HG02938 (cell line): ENCODE results near the gene TMEM179B.
"Not testable (repeated sequence)": the region's sequence is repeated elsewhere in the genome, so short reads cannot be mapped to it uniquely, and the experiment has no call there.

Source experiments
- ATAC-seq: cut with Tn5 transposase; IDR thresholded peaks from one replicate; pipeline ENCODE4 v1.9.1; 2021; ENCODE audit warnings: mild to moderate bottlenecking, moderate library complexity; ENCODE audit not compliant: unreplicated experiment

The TMEM179B gene, protein sequence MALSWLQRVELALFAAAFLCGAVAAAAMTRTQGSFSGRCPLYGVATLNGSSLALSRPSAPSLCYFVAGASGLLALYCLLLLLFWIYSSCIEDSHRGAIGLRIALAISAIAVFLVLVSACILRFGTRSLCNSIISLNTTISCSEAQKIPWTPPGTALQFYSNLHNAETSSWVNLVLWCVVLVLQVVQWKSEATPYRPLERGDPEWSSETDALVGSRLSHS

DNA sequence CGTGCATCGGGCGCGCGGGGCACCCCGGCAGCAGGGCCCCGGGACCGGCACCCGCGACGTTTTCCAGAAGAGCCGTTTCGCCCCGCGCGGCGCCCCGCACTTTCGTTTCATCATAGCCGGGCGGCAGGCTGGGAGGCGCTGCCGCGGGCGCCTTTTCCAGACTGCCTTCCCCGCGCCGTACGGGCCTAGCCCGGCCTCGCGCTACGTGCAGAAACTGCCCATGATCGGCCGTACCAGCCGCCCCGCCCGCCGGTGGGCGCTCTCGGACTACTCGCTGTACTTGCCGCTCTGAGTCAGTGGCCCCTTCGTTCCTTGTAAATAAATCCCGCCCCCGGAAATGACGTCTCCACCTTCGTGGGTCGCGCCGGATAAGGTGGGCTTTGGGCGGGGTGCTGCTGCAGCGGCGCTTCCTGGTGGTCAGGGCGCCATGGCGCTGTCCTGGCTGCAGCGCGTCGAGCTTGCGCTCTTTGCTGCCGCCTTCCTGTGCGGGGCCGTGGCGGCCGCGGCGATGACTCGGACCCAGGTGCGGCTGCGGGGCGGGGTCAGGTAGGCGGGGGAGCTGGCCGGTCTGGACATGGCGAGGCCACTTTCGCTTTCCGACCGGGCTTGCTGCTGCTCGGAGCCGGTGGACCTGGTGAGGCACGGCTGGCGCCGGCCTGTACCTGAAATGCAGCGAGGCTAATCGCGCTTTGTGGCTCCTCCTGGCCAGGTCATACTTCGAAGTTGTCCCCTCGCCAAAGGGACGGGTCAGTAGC lies at the start of gene TMEM179B:
Gene TMEM179B, plus strand, starts transcription at position 398 of the 755 bp plus-strand sequence. Its CDS starts 30 bp downstream, at position 428.
- peak; percentile 66 for ATAC-seq

DNA sequence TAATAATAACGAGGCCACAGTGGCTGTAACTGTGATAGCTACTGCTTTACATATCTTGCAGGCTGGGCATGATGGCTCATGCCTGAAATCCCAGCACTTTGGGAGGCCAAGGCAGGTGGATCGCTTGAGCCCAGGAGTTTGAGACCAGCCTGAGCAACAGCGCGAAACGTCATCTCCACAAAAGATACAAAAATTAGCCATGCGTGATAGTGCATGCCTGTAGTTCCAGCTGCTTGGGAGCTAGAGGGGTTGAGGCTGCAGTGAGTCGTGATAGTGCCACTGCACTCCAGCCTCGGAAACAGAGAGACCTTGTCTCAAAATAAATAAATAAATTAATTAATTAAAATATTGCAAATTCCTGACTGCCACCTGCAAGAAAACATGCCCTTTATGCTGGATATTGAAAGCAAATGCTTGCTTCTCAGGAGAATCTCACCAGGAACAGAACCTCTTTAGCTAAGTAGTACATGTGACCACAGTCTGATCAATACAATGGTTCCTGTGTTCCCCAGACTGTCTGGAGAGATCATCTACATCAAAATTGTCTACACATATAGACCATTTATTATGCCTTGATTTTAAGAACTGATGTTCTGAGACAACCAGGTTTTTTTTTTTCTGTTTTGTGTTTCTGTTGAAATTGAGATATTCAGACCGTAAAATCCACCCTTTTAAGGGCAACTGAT lies 39.6 kb upstream of the TMEM179B start:
- no peak for ATAC-seq

DNA sequence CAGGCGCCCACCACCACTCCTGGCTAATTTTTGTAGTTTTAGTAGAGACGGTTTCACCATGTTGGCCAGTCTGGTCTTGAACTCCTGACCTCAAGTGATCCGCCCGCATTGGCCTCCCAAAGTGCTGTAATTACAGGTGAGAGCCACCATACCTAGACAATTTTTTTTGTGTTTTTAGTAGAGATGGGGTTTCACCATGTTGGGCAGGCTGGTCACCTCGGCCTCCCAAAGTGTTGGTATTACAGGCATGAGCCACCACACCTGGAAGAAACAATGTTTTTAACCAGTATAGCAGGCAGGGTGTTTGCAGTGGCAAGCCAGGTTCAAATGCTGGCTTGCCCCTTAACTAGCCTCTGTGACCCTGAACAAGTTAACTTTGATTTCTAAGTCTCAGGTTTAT lies 37.3 kb upstream of the TMEM179B start:
- ATAC-seq, result not testable (repeated sequence)

DNA sequence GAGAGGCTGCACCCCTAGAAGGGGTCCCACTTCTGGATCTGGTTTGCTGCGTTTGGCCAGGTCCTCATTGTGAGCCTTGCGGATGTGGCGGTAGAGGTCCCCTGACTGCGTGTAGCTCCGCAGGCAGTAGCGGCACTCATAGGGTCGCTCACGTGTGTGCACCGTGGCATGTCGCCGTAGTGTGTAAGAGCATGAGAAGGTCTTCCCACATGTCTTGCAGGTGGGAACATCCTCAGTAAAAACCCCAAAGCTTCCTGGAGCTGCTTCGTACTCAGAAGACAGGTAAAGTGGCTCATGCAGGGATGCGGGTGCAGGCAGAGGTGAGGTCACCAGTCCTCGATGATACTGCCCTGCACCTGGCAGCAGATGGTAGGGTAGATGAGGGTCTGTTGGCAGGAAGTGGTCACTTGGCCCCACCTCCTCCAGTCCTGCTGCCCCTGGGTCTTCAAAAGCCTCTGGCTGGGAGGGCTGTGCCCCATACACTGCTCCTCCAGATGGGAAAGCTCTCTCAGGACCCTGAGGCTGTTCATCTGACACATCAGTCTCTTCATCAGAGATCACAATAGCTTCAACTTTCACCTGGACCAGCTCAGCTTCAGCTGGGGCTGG lies 34.9 kb upstream of the TMEM179B start:
- ATAC-seq, result no peak

DNA sequence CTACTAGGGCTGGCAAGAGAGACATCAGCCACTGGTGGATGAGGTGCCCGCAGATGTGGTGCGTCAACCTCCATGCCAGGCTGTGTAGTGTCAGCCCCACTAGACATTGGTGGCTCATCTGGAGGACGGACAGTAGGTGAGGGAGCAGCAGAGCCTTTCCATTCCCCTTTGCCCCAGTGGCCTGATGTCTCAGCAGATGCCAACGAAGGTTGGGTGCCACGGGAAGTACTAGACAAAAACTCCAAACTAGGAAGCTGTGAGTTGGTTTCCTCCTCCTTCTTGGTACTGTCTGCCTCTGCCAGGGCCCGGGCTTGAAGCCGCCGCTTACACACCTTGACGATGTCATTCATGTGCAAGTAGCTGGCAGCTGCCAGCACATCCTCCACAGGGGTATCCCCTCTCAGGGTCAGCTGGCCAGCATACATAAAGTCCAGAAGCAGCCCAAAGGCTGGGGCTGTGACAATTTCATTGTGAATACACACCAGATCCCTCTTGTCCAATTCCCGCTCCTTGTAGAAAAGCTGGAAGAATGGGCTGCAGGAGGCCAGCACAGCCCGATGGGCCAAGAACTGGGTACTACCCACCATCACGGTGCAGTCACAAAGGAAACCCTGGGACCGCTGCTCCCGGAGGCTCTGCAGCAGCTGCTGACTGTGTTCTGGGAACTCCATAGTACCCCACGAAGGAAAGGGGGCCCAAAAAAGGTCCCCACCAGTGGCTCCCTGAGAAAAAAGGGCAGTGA lies 34.0 kb upstream of the TMEM179B start:
- ATAC-seq, result no peak

DNA sequence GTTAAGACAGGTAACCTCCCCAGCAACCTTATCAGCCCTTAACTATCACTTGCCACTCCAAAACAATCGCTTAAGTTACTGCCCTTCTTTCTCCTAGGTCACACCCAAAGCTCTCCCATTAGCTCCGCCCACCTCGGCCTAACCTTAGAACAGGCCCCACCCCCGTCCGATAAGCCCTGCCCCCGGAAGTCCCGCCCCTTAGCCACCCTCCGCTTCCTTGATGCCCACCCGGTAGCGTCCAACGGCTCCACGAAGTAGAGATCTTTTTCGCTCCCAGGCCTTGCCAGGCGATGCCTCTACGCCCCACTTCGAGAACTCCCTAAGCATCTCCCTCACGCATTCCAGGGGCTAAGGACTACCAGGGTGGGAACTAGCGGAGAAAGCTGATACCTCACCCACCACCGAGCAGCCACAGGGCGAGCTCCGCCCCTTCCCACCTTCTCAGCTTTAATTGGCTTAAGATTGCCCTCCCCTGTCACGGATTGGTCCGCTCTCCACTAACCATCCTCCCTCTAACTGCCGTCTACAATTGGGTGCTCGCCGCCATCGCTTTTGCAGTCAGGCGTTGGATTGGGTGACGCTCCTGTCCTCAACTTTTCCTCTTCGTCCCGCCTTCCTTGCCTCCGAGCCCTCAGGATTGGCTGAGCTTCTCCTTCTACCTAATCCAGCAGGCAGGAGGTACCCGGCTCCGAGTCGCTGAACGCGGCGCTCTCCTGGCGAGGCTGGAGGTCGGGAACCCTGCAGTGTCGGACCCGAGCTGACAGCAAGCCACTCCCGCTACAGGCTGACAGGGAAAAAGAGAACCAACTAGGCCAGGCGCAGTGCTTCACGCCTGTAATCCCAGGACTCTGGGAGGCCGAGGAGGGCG lies 33.2 kb upstream of the TMEM179B start, which contains the start of gene ZBTB3:
Gene ZBTB3, minus strand, starts transcription at position 425 of the 868 bp plus-strand sequence. CDS start 496 bp downstream, outside the sequence.
- ATAC-seq, result peak; percentile 96

DNA sequence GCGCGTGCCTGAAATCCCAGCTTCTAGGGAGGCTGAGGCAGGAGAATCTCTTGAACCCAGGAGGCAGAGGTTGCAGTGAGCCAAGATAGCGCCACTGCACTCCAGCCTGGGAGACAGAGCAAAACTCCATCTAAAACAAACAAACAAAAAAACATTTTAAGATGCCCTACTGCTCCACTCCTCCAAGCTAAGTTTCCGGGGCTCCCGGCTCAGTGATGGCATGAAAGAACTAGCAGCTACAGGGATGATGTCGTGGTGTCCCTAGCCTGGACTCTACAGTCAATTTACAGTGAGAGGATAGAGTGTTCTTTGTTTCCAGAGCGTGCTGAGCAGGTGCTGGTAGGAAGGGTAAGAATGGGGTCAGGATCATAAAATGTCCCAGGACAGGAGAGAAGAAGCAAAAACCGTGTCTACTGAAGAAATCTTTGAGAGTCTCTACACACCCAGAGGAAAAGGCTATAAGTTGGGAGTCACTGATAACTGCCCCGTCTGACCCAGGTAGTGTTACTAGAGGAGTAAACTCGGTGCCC lies 32.1 kb upstream of the TMEM179B start:
- no peak for ATAC-seq

DNA sequence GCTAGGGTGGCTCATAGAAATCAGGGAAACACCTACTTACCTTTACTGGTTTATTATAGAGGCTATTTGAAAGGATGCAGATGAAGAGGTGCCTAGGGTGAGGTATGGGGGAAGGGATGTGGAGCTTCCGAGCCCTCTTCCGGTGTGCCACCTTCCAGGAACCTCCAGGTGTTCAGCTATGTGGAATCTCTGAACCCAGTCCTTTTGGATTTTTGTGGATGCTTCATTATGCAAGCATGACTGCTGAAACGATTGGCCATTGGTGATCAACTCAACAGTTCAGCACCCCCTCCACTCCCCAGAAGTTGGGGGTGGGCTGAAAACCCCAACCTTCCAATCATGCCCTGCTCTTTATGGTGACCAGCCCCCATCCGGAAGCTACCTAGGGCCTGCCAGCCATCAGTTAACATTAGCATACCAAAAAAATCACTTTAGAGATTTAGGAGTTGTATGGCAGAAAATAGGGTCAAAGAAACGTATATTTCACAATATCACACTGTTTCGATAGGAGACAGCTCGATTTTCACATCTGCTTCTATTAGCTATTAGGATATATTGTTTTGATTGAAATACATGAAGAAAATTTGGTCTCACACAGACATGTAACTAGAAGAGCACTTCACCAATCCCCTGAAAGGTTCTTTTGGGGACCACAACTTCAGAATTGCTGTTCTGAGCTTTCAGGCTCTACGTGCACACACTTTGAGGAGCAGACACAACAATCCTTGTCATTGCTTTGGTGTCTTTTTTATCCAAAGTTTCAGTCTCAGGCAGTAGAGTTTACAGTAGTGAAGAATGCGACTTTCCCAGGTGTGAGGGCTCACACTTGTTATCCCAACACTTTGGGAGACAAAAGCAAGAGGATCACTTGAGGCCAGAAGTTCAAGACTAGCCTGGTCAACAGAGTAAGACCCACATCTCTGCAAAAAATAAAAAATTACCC lies 29.1 kb upstream of the TMEM179B start:
- ATAC-seq, result no peak

DNA sequence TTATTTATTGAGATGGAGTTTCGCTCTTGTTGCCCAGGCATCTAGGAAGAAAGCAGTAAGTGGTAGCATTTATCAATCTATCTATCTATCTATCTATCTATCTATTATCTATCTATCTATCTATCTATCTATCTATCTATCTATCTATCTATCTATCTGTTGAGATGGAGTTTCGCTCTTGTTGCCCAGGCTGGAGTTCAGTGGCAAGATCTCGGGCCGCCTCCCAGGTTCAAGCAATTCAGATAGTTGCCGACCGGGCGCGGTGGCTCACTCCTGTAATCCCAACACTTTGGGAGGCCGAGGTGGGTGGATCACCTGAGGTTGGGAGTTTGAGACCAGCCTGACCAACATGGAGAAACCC lies 26.4 kb upstream of the TMEM179B start:
- not testable (repeated sequence) for ATAC-seq

DNA sequence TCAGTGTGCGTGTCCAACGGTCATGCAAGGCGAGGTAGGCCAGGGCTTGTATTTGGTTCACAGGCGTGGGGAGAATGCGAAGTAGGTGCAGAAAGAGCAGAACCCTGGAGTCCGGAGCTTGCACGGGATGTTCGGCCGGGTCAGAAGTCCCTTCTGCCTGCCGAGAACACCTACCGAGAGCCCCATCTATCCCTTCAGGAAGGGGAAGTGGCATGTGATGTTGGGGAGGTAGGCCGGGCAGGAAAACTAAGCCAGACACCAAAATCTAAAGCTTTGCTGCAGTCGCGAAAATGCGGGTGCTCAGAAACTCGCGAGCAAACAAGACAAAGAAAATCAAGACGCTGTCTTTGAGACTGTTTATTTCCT lies 16.4 kb upstream of the TMEM179B start:
- no peak for ATAC-seq

DNA sequence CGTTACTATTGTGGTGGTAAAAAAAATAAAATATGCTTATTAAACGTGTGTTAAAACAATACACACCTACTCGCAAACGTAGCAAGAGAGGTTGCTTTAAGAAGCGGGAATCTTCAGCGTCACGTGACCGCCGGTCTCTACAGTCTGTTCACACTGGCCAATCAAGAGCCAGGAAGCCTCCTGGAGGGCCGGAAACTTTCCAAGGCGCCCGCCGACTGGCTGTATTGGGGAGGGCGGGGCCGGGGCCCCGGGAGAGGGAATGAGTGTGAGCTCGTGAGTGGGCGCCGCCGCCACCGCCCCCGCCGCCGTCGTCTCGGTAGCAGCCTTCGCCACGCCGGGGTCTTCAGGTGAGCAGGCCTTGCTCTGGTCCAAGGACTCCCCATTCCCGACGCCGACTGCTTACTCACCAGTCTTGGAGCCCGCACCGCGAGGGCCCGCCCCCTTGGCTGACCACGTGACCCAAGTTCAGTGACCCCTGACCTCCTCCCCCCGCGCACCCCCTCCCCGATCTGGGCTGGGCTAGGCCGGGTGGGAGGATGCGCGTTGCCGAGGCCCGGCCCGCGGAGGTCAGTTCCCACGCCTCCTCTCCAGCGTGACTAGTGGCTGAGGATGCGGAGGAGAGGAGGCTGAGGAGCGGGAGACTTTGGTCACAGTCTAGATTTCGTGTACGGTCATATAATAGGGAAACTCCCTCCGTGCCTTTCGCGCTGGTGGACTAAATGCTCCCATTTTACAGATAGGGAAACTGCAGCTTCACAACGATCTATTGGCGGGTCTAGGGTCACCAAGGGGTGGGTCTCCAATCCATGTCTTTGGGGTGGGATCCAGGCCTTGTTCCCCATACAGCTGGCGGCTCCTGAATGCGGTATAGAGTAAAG lies 15.8 kb upstream of the TMEM179B start, which contains the start of gene TAF6L:
Gene TAF6L, plus strand, starts transcription at position 253 of the 878 bp plus-strand sequence. CDS start 4,388 bp downstream, outside the sequence.
- peak; percentile 82 for ATAC-seq

DNA sequence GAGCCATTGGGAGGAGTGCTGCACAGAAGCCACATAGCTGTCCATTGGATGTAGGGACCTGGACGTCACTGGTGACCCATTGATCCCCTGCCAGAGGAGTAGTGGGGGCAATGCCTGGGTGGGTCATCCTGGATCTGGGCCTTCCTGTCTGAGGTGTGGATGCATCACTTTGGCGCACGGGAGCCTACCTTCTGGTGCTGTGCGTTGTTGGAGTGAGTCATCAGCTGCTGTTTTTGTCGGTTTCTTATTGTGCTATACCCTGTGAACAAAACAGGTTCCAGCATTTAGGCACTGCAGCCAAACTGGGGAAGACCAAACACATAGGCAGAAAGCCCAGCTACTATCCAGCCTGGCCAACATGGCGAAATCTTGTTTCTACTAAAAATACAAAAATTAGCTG lies 12.8 kb upstream of the TMEM179B start:
- no peak for ATAC-seq

DNA sequence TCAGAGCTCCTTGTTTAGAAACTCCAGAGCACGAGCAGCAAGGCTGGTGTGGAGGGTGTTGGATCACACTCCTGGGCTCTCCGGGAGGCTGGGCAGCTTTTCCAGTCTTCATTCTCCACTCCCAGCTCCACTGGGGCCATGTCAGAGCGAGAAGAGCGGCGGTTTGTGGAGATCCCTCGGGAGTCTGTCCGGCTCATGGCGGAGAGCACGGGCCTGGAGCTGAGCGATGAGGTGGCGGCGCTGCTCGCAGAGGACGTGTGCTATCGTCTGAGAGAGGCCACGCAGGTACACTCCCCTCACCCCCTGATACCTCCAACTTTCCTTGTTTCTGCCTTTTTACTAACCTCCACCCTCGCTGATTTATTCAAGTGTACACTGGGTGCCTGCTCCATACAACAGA lies 11.6 kb upstream of the TMEM179B start:
- no peak for ATAC-seq

DNA sequence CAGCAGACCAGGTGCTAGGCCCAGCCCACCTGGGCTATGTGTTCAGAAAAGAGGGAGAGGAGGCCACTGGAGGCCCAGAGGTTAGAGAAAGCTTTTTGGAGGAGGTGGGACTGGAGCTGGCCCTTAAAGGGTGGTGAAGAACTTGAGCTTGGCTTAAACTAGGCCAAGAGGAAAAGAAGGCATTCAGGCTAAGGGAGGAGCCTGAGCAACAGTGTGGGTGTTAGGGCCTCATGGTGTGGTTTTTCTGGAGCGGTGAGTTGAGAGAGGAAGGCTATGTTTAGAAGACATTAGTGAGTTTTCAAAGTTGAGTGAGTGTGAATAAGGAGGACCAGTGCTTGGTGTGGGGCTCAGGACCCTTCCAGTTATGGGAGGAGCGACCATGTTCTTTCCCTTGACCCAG lies 9.8 kb upstream of the TMEM179B start:
- ATAC-seq, result no peak

DNA sequence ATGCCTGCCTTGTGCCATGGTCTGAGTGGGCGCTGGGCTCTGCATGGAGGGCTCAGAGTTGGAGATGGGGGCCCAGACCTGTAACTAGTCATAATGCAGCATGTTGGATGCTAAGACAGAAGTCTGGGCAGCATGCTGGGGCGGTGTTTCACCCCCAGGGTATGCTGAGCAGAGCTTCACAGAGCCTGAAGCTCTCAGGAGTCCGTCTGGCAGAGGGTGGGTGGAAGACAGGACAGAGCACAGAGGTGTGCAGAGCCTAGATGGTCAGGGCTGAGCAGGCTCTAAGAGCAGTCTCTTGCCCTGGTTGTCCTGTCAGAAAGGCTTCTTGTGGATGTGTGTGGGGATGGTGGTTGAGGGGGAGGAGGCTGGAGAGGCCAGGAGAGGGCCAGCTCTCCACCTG lies 8.8 kb upstream of the TMEM179B start:
- ATAC-seq, result no peak

DNA sequence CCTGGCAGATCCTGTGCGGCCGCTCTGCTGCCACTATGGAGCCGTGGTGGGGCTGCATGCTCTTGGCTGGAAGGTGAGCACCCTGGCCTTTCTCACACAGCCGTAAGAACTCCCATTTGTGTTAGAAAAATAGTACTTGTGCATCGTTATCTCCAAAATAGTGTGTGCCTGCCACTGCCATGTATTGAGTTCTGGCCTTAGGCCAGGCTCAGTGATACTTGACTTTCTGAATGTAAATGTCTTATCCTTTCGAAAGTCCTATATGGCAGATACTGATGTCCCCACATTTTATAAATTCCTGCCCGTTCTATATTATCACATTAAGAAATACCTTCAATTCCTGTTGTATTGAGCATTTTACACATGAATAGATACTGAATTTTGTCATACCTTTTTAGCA lies 4.4 kb upstream of the TMEM179B start:
- ATAC-seq, result no peak

DNA sequence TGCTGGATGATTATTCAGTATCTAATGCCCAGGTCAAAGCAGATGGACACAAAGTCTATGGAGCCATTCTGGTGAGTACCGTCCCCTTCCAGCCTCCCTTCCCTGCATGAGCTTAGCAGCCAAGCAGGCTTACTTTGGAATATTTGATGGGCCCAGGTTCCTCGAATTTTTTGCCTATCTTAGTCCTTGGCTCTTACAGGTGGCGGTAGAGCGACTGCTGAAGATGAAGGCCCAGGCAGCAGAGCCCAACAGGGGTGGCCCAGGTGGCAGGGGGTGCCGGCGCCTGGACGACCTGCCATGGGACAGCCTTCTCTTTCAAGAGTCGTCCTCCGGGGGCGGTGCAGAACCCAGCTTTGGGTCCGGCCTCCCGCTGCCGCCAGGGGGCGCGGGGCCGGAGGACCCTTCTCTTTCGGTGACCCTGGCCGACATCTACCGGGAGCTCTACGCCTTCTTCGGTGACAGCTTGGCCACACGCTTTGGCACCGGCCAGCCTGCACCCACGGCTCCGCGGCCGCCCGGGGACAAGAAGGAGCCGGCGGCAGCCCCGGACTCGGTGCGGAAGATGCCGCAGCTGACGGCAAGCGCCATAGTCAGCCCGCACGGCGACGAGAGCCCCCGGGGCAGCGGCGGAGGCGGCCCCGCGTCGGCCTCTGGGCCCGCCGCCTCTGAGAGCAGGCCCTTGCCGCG lies 741 bp upstream of the TMEM179B start:
- peak; percentile 61 for ATAC-seq
